Activated CD4-positive, CD25-positive, alpha-beta regulatory T cell treated with anti-CD3 and anti-CD28 coated beads, Interleukin-2, amount 50 U/mL, for 72 hours (primary cell): Measurements from ENCODE around the gene DPYSL3.

Experiments
- DNase-seq: peaks from one replicate; pipeline ENCODE4 v3.0.0; 2021

The DPYSL3 gene

GRCh38 chr5:147512659-147513379 is 3.0 kb upstream of the DPYSL3 start:
- no peak for DNase-seq

GRCh38 chr5:147510885-147511284 is 1.0 kb upstream of the DPYSL3 start:
- no peak for DNase-seq

GRCh38 chr5:147509041-147509709 is 693 bp downstream of the DPYSL3 start:
- no peak for DNase-seq

- DNase-seq, result no peak
These were observed 1.2 kb downstream of the DPYSL3 start for GRCh38 chr5:147508711-147509040.

GRCh38 chr5:147507480-147508126 is 2.3 kb downstream of the DPYSL3 start:
- no peak for DNase-seq

GRCh38 chr5:147504535-147504934 is 5.3 kb downstream of the DPYSL3 start:
- no peak for DNase-seq

GRCh38 chr5:147504011-147504410 is 5.9 kb downstream of the DPYSL3 start:
- DNase-seq, result no peak

GRCh38 chr5:147490989-147491388 is 18.9 kb downstream of the DPYSL3 start:
- DNase-seq, result no peak

GRCh38 chr5:147487031-147487750 is 22.7 kb downstream of the DPYSL3 start:
- no peak for DNase-seq

- no peak for DNase-seq
These were observed 24.1 kb downstream of the DPYSL3 start for GRCh38 chr5:147485814-147486213.

- no peak for DNase-seq
These were observed 24.8 kb downstream of the DPYSL3 start for GRCh38 chr5:147485046-147485445.

- no peak for DNase-seq
These were observed 25.2 kb downstream of the DPYSL3 start for GRCh38 chr5:147484708-147485020.

GRCh38 chr5:147483961-147484707 is 25.7 kb downstream of the DPYSL3 start:
- DNase-seq, result no peak

- DNase-seq, result no peak
These were observed 26.6 kb downstream of the DPYSL3 start for GRCh38 chr5:147483188-147483790.

GRCh38 chr5:147482706-147483180 is 27.1 kb downstream of the DPYSL3 start:
- no peak for DNase-seq

- DNase-seq, result no peak
These were observed 27.8 kb downstream of the DPYSL3 start for GRCh38 chr5:147481874-147482705.

- no peak for DNase-seq
These were observed 28.5 kb downstream of the DPYSL3 start for GRCh38 chr5:147481376-147481775.

GRCh38 chr5:147479949-147480348 is 29.9 kb downstream of the DPYSL3 start:
- no peak for DNase-seq

GRCh38 chr5:147479444-147479843 is 30.4 kb downstream of the DPYSL3 start:
- no peak for DNase-seq

- DNase-seq, result no peak
These were observed 35.7 kb downstream of the DPYSL3 start for GRCh38 chr5:147474140-147474539.

- no peak for DNase-seq
These were observed 37.0 kb downstream of the DPYSL3 start for GRCh38 chr5:147472664-147473475.
